GM21723 (cell line): ENCODE measurements around the gene NT5DC2.

Experiments used
- ATAC-seq: cut with Tn5 transposase; IDR thresholded peaks from one replicate; pipeline ENCODE4 v1.9.1; 2021; ENCODE audit warnings: mild to moderate bottlenecking, moderate library complexity; ENCODE audit not compliant: unreplicated experiment

The NT5DC2 gene

DNA sequence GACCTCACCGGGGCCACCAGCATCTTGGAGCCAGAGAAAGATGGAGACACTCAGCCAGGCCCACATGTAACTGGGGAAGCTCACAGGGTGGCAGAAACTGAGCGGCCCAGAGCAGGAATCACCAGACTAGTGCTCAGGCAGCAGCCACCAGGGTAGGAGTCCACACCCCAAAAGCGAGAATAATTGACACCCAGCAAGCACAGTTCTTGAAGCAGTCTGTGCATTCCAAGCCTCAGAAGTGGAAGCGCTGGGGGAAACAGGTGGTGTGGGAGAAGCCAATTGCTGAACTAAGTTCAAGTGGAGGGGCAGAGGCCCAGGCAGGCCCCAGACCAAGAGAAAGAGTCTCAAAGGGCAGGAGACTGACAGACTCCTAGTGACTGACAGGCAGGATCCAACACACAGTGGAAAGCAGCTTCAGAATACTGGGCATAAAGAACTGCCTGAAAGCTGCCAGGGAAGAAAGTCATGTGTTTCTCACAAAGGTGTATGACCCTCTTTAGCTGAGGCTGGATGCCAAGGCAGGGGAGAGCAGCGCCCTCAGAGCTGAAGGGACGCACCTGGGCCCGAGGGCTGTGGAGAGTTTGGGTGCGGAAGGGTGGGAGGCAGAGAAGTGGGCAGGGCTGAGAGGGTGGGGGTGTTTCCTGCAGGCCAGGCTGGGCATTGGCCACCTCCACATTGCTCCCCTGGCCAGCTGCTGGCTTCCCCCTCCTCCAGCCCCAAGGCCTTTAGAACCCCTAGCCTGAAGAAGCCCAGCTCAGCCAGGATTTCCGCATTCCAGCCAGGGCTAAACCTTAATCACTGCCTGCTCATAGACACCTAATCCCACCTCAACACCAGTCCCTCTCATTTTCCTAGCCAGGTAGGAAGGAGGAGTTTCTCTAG, 7.7 kb downstream of the NT5DC2 start:
- no peak for ATAC-seq

DNA sequence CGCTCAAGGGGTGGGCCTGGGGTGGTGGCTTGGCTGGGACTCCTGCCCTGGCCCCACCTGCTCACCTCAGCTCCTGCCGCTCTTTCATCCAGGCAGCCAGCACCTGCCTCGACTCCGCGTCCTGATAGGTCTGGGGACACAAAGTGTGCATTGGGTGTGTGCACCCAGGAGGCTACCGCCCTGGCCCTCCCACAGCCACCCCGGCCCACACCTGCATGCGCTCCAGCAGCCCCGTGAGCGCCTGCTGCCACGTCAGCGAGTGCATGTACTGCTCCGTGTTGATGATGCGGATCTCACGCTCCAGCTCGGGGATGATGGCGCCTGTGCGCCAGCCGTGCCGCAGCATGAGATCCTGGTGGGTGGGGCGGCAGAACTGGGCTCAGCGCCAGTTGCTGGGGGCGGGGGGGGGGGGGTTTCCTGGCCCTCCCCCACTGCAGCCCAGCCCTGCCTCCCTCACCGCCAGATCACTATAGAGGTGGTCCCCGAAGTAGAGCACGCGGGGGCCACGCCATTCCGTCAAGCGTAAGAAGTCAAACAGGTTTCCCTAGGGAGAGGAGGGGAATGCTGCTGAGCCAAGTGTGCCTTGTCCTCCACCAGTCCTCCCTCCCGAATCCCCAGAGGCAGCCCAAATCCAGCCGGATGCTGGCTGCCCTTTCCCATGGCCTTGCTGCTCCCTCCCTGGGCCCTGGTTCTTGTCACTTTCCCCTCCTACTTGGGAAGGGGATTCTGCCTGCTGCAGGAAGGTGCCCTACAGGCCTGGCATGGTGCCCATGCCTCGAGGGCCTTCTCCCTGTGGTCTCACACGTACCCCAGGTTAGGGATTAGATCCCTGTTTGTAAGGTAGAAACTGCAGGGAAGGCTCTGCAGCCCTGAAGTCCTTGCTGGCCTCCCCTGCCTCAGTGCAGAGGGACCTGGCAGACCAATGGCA, 8.6 kb downstream of the NT5DC2 start:
- no peak for ATAC-seq

DNA sequence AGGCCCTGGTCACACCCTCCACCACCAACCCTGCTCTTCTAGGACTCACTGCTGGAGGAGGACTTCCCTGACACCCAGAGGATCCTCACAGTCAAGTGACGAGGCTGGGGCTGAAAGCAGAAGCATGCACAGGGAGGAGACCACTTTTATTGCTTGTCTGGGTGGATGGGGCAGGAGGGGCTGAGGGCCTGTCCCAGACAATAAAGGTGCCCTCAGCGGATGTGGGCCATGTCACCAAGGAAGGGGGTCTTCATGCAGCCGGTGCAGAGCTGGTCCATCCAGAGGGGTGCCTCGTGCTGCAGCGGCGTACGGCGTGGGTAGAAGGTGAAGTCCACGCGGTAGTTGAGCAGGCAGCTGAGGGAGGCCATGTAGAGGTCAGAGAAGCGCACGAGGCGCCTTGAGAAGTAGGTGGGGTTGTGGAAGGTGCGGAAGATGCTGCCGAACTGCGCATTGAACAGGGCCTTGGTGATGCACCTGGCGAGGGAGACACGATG, 9.4 kb downstream of the NT5DC2 start:
- ATAC-seq: no peak

DNA sequence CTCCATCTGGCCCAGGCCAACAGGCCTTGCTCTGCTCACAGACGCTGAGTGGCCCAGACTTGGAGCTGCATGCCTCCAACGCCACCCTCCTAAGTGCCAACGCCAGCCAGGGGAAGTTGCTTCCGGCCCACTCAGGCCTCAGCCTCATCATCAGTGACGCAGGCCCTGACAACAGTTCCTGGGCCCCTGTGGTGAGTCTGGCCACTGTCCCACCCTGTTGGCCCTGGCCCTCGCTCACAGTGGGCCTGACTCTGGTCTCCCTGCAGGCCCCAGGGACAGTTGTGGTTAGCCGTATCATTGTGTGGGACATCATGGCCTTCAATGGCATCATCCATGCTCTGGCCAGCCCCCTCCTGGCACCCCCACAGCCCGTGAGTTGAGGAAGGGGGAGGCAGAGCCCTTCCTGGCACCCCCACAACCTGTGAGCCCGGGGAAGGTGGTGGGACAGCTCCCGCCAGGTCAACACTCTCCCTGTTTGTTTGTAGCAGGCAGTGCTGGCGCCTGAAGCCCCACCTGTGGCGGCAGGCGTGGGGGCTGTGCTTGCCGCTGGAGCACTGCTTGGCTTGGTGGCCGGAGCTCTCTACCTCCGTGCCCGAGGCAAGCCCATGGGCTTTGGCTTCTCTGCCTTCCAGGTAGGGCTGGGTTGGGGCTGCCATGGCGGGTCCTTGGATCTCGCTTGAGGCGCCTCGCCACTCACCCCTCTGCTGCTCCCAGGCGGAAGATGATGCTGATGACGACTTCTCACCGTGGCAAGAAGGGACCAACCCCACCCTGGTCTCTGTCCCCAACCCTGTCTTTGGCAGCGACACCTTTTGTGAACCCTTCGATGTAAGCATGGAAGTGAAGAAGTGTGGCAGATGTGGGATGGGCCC, 10.0 kb downstream of the NT5DC2 start:
- ATAC-seq: no peak

DNA sequence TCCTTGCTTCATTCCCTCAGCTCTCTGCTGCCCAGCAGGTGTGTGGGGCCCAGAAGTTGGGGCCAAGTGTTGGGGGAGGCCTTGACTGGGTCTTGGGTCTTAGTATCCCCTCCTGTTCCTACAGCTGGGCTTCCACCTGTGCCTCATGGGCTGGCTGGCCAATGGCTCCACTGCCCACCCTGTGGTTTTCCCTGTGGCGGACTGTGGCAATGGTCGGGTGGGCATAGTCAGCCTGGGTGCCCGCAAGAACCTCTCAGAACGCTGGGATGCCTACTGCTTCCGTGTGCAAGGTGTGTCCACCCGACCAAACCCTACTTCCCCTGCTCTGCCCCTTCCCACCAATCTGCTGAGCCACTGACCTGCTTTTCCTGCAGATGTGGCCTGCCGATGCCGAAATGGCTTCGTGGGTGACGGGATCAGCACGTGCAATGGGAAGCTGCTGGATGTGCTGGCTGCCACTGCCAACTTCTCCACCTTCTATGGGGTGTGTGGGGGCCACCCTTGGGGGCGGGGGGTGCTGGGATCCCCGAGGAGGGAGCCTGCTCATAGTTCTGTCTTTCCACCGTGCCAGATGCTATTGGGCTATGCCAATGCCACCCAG, 10.9 kb downstream of the NT5DC2 start:
- ATAC-seq: no peak

DNA sequence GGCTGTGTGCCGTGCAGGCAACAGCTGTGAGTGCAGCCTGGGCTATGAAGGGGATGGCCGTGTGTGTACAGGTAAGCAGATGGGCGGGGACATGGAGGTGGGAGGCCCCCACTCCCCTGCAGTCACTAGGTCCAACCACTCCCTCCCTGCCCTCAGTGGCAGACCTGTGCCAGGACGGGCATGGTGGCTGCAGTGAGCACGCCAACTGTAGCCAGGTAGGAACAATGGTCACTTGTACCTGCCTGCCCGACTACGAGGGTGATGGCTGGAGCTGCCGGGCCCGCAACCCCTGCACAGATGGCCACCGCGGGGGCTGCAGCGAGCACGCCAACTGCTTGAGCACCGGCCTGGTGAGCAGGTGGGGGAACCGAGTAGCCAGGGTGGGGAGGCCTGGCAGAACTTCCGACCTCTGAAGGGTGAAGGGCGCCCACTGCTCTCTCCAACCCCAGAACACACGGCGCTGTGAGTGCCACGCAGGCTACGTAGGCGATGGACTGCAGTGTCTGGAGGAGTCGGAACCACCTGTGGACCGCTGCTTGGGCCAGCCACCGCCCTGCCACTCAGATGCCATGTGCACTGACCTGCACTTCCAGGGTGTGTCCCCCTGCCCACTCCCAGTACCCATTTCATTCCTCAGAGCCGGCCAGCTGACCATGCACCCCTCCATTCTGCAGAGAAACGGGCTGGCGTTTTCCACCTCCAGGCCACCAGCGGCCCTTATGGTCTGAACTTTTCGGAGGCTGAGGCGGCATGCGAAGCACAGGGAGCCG, 11.6 kb downstream of the NT5DC2 start:
- no peak for ATAC-seq

DNA sequence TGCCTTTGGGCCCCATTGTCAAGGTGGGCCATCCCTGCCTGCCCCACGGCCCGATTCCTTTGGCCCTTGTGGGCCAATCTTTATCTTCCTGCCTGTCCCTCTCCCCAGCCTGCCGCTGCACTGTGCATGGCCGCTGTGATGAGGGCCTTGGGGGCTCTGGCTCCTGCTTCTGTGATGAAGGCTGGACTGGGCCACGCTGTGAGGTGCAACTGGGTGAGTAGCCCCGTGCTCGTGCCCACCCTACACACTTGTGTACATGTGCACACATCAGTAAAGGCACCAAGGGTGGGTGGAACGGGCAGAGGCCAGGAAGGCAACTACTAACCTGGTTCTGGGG, 12.2 kb downstream of the NT5DC2 start:
- no peak for ATAC-seq

DNA sequence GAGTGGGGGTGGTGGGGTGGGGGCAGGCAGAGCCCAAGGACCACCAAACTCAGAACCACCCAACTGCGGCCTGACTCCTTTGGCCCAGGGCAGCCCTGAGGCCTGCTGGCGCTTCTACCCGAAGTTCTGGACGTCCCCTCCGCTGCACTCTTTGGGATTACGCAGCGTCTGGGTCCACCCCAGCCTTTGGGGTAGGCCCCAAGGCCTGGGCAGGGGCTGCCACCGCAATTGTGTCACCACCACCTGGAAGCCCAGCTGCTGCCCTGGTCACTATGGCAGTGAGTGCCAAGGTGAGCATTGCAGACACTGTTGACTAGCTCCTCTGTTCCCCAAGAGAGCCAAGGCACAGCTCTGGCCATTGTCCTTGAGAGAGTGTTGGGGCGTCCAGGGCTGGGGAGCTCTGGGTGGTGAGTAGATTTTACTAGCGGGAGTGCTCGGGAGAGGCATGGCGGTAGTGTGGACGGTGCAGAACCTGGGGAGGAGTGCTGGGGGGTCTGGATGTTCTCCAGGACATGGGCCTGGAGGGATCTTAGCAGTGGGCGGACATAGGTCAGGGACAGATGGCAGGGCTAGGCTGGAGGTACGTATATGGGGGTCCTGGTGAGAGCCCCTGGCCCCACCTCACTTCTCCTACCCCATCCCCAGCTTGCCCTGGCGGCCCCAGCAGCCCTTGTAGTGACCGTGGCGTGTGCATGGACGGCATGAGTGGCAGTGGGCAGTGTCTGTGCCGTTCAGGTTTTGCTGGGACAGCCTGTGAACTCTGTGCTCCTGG, 12.8 kb downstream of the NT5DC2 start:
- ATAC-seq: no peak

DNA sequence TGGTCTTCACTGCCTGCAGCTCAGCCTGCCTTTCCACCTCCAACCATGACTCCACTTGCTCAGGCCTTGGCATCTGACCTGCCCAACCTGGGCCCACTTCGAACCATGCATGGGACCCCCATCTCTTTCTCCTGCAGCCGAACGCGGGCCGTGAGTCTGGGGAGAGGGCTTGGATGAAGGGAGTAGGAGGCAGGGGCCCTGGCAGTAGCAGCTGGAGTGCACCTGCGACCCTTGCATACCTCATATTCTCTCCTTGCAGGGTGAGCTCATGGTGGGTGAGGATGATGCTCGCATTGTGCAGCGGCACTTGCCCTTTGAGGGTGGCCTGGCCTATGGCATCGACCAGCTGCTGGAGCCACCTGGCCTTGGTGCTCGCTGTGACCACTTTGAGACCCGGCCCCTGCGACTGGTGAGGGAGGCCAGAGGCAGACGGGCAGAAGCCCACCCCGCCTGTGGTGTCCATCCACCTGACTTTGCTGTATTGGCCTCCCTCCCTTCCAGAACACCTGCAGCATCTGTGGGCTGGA, 13.5 kb downstream of the NT5DC2 start:
- ATAC-seq: no peak

DNA sequence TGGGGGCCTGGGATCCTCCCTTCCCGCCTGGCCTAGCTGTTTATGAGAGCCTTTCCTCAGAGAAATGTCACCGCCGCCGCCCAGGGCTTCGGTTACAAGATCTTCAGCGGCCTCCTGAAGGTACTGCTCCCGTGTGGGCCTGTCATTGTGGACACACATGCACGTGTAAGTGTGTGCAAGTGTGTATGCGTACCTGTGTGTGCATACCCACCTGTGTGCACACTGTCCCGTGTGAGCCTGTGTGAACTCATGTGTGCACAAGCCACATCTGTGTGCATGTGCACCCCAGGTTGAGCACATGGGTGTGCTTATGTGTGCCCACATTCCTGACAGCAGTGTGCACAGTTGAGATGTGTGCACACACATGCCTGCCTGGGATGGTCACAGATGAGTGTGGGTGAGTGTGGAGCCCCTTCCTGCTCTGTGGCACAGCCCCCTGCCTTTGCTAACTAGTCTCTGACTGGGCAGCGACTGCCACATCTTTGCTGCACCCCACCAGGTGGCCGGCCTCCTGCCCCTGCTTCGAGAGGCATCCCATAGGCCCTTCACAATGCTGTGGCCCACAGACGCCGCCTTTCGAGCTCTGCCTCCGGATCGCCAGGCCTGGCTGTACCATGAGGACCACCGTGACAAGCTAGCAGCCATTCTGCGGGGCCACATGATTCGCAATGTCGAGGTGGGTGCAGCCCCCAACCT, 14.1 kb downstream of the NT5DC2 start:
- ATAC-seq: no peak

DNA sequence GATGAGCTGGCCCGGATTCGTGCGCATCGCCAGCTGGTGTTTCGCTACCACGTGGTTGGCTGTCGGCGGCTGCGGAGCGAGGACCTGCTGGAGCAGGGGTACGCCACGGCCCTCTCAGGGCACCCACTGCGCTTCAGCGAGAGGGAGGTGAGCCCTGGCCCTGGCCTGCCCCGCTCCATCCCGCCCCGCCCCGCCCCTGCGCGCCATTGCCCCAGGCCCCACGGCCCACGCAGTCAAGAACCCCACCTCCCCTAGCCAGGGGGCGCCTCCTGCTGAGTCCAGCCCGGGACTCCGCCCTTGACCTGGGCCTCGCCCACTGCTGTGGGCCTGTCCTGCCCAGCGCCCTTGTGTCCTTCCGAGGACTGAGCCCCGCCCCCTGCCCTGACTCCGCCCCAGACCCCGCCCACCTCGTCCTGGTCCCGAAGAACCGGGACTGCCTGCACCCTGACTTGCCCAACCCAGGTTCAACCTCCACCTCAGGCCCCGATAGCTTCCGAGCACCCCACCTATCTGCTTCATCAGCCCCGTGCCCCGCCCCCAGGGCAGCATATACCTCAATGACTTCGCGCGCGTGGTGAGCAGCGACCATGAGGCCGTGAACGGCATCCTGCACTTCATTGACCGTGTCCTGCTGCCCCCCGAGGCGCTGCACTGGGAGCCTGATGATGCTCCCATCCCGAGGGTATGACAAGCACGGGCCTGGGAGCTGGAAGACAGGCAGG, 14.8 kb downstream of the NT5DC2 start:
- no peak for ATAC-seq

DNA sequence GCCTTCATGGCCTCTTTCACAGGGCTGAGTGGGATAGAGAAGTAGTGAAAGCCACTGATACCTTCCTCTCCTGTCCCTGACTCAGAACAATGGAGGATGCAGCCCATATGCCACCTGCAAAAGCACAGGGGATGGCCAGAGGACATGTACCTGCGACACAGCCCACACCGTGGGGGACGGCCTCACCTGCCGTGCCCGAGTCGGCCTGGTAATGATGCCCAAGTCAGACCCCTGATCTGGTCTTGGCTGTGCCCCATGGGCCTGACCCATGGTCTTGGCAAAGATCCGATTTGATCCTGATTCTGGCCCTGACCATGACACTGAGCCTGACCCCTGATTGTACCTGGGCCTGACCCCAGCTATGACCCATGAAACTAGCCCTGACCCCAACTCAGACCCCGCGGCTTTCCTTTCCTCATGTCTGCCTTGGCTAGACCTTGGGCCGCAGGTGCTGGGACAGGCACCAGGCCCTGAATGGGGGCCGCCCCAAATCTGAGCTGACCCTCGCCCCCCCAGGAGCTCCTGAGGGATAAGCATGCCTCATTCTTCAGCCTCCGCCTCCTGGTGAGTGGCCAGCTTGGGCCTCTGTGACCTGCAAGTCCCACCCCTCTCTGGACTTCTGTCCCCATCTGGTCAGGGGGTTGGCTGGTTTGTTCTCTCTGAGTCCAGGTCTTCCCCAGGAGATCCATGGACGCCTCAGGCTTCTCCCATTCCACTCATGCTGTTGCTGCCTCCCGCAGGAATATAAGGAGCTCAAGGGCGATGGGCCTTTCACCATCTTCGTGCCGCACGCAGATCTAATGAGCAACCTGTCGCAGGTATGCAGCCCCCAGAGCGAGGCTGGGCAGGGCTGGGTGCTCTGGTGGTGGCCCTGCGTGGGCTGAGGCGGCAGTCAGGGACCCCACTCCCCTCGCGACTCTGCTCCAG, 15.6 kb downstream of the NT5DC2 start:
- ATAC-seq: no peak

DNA sequence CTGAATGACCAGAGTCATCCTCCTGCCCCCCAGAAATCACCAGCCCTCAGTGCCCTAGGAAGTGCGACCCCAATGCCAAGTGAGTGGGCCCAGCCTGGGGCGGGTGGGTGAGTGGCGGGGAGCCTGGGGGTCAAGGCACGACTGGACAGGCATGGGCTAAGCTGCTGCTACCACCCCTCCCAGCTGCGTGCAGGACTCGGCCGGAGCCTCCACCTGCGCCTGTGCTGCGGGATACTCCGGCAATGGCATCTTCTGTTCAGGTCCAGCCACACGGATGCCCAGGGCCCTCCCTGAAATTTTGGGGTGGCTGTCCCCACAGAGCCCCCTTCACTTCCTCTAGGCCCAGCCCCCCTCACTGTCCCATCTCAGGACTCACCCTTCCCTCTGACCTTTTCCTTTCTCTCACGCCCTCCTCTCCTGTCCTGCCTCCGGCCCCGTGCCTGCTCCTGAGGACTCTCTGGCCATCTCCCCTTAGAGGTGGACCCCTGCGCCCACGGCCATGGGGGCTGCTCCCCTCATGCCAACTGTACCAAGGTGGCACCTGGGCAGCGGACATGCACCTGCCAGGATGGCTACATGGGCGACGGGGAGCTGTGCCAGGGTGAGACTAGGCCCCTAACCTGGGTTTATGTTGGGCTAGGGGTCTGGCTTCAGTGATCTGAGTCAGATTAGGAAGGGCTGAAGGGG, 17.0 kb downstream of the NT5DC2 start:
- no peak for ATAC-seq

DNA sequence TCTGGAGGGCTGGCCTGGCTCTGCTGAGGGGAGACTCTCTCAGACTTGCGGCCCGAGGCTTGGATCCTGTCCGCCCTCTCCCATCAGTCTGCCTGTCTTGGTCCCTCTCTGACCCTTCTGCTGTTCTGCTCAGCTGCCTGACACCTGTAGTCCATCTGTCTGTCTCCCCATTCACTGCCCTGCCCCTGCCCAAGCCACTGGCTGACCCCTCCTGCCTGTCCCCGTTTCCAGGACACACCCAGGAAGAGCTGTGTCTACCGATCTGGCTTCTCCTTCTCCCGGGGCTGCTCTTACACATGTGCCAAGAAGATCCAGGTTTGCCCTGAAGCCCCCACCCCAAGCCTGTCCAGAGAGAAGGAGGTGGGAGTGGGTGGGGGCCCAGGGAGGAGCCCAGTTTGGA, 18.5 kb downstream of the NT5DC2 start:
- no peak for ATAC-seq

DNA sequence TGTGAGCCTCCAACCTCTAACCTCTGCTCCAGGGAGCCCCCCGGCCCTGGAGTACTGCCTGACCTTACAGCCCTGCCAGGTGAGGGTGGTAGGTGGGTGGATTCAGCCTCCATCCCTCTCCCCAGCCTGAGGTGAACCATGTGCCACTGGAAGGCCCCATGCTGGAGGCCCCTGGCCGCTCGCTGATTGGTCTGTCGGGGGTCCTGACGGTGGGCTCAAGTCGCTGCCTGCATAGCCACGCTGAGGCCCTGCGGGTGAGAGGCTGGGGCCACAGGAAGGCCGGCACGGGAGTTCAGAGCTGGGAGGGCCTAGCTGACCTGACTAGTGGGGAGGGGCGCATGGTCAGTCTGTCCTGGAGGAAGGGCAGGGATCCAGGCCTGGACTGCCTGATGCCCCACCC, 19.1 kb downstream of the NT5DC2 start:
- no peak for ATAC-seq

DNA sequence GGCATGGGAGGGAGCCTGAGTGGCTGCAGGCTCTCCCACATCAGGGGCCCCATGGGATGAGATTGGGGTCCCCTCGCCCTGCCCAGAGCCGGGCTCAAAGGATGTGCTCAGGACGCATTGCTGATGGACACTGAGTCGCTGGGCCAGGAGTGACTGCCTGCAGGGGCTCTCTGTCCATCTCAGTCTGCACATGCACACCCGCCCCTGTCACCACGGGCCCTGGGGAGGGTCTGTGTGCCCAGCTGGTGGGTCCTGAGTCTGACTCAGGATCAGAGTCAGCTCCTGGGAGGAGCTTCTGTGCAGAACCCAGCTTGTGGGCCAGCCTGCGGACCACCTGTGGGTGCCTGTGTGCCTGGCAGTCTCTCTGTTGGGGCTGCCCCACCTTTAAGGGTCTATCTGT, 20.4 kb downstream of the NT5DC2 start:
- no peak for ATAC-seq
